ENCODE data around the gene WWP2. TPM values are rescaled to one million over a fixed set of nuclear protein-coding genes. Genes with fewer than 3 reads are reported as not detected.
A peak's percentile ranks its signal among the peaks of the same experiment; 100 is the strongest.

The WWP2 gene
- total RNA-seq, 1 donor from 2014 or later, result 26.8 TPM

- Histone ChIP-seq H3K9me3 (ENCODE audit: low read depth) (no peaks in the 10 kb centered on the region), H3F3A (ENCODE audit: low read depth) (no peaks in the 10 kb centered on the region), H3K4me2 (no peak overlapping the region), H3K79me2 (ENCODE audit: low read depth) (no peaks in the 10 kb centered on the region), H3K4me3 (no peak overlapping the region), H4K20me1 (ENCODE audit: low read depth) (no peaks in the 10 kb centered on the region), H3K27me3 (no peaks in the 10 kb centered on the region), H2AFZ (replicated peaks) (no peak overlapping the region), H3K36me3 (no peaks in the 10 kb centered on the region), H3K4me1 (no peaks in the 10 kb centered on the region), H3K27ac (no peak overlapping the region), H3K9ac (no peak overlapping the region)
- TF ChIP-seq, protein P1, sequence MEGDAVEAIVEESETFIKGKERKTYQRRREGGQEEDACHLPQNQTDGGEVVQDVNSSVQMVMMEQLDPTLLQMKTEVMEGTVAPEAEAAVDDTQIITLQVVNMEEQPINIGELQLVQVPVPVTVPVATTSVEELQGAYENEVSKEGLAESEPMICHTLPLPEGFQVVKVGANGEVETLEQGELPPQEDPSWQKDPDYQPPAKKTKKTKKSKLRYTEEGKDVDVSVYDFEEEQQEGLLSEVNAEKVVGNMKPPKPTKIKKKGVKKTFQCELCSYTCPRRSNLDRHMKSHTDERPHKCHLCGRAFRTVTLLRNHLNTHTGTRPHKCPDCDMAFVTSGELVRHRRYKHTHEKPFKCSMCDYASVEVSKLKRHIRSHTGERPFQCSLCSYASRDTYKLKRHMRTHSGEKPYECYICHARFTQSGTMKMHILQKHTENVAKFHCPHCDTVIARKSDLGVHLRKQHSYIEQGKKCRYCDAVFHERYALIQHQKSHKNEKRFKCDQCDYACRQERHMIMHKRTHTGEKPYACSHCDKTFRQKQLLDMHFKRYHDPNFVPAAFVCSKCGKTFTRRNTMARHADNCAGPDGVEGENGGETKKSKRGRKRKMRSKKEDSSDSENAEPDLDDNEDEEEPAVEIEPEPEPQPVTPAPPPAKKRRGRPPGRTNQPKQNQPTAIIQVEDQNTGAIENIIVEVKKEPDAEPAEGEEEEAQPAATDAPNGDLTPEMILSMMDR (IDR thresholded peaks at IDR 0.05), result no peak
- no peak for TF ChIP-seq EZH2phosphoT487 (IDR thresholded peaks at IDR 0.05)
- TF ChIP-seq EZH2 (IDR thresholded peaks at IDR 0.05), result no peak
- Mint-ChIP-seq H3K4me3 (no peak overlapping the region), H3K27ac (peak overlapping the region; percentile 53), H3K9me3 (no peaks in the 10 kb centered on the region), H3K27me3 (ENCODE audit: insufficient read depth, low read depth) (peaks cover 9% of the 10 kb centered on the region), H3K4me1 (peaks cover 8% of the 10 kb centered on the region), H3K36me3 (peaks cover 17% of the 10 kb centered on the region)
- no peak for DNase-seq (ENCODE audit: low spot score)
Observed at GRCh38 chr16:69932228-69932627, 170.1 kb downstream of the WWP2 start.

DNA sequence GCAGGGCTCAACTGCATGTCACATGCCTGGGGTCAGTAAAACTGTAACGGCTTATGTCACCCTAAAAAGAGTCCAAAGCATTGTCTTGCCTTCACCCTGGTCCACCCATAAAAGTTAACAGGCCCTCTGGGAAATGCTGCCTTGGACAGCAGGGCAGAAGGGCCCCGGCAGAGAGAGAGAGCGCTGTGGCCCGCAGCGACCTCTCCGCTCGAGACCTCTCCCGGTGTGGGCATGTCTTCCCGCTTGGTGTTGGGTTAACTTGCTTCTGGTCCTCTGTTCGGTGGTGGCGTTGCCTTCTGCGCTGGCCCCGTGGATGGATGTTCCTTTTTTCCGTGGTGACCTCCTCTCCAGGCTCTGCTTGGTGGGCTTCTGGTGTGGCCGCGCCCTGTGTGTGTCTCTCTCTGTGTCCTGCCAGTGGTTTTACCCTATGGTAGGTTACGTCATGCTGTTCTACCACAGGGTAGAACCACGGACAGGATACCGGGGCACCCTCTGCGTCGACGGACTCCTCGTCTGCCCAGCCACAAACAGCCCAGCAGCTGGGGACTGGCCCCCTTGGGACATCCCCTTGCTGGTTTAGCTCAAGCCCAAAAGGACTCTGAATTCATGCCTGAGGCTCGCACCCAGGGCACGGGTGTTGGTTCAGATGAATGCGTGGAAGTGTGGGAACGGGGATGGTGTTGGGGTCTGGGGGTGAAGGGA lies 170.7 kb downstream of the WWP2 start:
- TF ChIP-seq EZH2phosphoT487 (IDR thresholded peaks at IDR 0.05) (no peak), EZH2 (IDR thresholded peaks at IDR 0.05) (no peak)
- TF ChIP-seq, protein P1 (IDR thresholded peaks at IDR 0.05), result no peak

GRCh38 chr16:69934044-69934443 lies 171.9 kb downstream of the WWP2 start:
- no peaks in the 10 kb centered on the region for H3K4me1 ChIP-seq
- Mint-ChIP-seq H3K9me3 (no peaks in the 10 kb centered on the region), H3K36me3 (peaks cover 19% of the 10 kb centered on the region), H3K4me3 (no peak overlapping the region), H3K27me3 (ENCODE audit: insufficient read depth, low read depth) (peaks cover 8% of the 10 kb centered on the region), H3K27ac (no peak overlapping the region), H3K4me1 (peaks cover 7% of the 10 kb centered on the region)
- H3K4me2 ChIP-seq, result no peak overlapping the region
- no peak for DNase-seq (ENCODE audit: low spot score)
- no peak overlapping the region for H3K27ac ChIP-seq
- H3K9ac ChIP-seq, result no peak overlapping the region
- TF ChIP-seq, protein P1 (IDR thresholded peaks at IDR 0.05), result no peak
- TF ChIP-seq EZH2phosphoT487 (IDR thresholded peaks at IDR 0.05) (no peak), EZH2 (IDR thresholded peaks at IDR 0.05) (no peak)
- H3K36me3 ChIP-seq, result no peaks in the 10 kb centered on the region
- H3K4me3 ChIP-seq, result no peak overlapping the region
- H3F3A ChIP-seq (ENCODE audit: low read depth), result no peaks in the 10 kb centered on the region
- no peaks in the 10 kb centered on the region for H3K9me3 ChIP-seq (ENCODE audit: low read depth)
- H3K27me3 ChIP-seq, result no peaks in the 10 kb centered on the region
- no peaks in the 10 kb centered on the region for H4K20me1 ChIP-seq (ENCODE audit: low read depth)
- no peaks in the 10 kb centered on the region for H3K79me2 ChIP-seq (ENCODE audit: low read depth)
- no peak overlapping the region for H2AFZ ChIP-seq (replicated peaks)

More for the DNA sequence above, 170.7 kb downstream of the WWP2 start:
- Histone ChIP-seq H4K20me1 (ENCODE audit: low read depth) (no peaks in the 10 kb centered on the region), H3K79me2 (ENCODE audit: low read depth) (no peaks in the 10 kb centered on the region), H2AFZ (replicated peaks) (no peak overlapping the region), H3K27me3 (no peaks in the 10 kb centered on the region), H3K9me3 (ENCODE audit: low read depth) (no peaks in the 10 kb centered on the region), H3K27ac (no peak overlapping the region), H3K36me3 (no peaks in the 10 kb centered on the region), H3K4me3 (no peak overlapping the region), H3F3A (ENCODE audit: low read depth) (no peaks in the 10 kb centered on the region), H3K4me2 (no peak overlapping the region), H3K9ac (no peak overlapping the region), H3K4me1 (no peaks in the 10 kb centered on the region)
- Mint-ChIP-seq H3K4me3 (no peak overlapping the region), H3K9me3 (no peaks in the 10 kb centered on the region), H3K36me3 (peaks cover 19% of the 10 kb centered on the region), H3K27ac (no peak overlapping the region), H3K27me3 (ENCODE audit: insufficient read depth, low read depth) (peaks cover 9% of the 10 kb centered on the region), H3K4me1 (peaks cover 7% of the 10 kb centered on the region)
- no peak for DNase-seq (ENCODE audit: low spot score)
